HG02885 (cell line): ENCODE data around the gene LGR6.
"Not testable (repeated sequence)": the region's sequence is repeated elsewhere in the genome, so short reads cannot be mapped to it uniquely, and the experiment has no call there.

Source experiments
- ATAC-seq: cut with Tn5 transposase; IDR thresholded peaks from one replicate; pipeline ENCODE4 v1.9.1; 2021; ENCODE audit warnings: mild to moderate bottlenecking; ENCODE audit not compliant: unreplicated experiment, poor library complexity

Gene LGR6

DNA sequence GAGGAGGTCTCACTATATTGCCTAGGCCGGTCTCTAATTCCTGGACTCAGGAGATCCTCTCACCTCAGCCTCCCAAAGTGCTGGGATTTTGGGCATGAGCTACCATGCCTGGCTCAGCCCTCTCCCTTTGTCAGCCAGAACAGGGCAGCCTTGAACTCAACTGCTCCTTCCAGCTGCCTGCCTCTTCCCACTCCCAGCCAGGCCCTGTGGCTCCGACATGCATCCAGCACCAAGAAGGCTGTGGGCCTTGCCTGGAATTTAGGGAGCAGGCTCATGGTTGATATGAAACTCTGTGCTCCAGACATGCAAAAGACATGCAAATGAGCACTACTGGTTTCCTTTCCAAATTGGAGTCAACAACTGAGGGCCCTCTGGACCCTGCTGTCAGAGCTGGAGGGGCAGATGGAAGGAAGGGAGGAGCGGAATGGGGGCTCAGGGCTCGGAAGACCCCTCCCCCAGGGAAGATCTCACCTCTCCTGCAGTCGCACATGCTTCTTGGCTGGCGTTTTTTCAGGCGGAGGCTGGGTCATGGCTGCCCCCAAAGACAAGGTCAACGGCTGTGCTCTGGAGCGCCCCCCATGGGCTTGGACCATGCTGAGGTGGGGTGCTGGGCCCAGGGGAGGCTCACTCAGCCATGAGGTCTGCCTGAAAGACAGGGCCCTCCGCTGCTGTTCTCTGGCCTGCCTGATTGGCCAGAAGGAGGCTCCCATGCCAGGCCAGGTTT is 34.6 kb upstream of the LGR6 start:
- ATAC-seq: no peak

GRCh38 chr1:202159534-202160371 is 33.8 kb upstream of the LGR6 start:
- no peak for ATAC-seq

- peak; percentile 46 for ATAC-seq
Observed at GRCh38 chr1:202160377-202160940, 33.1 kb upstream of the LGR6 start, which contains the start of gene PTPN7. PTPN7 (minus strand) TSS chr1:202160602; CDS start chr1:202159402, 1,200 bp downstream.

GRCh38 chr1:202161151-202162046 is 32.2 kb upstream of the LGR6 start:
- ATAC-seq: no peak

DNA sequence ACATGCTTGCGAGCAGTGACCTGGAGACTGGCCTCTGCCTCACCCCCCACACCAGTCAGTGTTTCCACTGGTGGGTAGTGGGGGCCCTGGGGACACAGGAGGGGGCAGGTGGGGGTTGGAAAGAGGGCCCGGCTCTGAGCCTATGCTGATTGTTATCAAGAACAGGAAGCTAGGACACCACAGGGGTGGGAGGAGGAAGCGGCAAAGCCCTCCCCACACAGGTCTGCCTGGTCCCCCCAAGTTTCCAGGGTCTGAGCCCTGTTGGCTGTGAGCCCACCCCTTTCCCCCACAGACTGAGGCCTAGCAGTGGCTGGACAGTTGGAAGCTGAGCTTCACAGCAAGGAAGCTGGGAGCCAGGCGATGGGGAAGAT is 31.6 kb upstream of the LGR6 start:
- ATAC-seq: peak; percentile 38

DNA sequence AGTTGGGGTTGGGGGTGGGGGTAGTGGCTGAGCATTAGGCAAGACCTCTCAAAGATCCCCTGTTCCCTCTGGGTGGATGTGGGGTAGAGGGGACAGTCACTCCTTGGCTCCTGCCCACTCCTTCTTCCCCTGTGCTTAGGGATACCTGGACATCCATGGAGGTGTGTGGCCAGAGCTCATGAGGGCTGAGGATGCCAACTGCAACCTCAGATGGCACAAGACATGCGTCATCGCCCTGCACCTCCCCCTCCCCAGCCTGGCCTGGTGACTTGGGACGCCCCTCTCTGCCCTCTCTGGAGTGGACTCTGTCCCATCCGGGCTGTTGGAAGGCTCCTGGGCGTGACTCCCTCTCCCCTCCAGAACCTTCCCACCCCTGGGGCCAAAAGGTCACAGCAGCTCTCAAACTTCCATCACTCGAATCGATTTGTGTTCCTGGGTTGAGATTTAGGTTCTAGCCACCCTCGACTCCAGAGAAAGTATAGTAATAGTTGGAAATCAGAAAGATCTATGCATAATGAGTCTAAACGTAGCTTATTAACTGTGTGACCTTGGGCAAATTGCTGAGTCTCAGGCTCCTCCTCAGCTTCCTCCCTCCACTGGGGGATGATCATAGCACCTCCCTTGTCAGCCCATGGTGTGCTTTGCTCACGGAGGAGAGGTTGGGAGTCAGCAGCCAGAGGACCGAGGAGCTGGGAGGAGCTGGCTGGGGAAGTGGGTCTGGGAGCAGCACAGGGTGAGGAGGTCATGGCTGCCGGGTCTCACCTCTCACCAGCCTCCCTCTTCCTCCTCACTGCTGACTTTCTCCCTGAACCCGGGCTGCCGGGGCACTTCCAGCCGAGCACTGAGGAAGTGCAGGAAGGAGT is 30.9 kb upstream of the LGR6 start:
- ATAC-seq: no peak

DNA sequence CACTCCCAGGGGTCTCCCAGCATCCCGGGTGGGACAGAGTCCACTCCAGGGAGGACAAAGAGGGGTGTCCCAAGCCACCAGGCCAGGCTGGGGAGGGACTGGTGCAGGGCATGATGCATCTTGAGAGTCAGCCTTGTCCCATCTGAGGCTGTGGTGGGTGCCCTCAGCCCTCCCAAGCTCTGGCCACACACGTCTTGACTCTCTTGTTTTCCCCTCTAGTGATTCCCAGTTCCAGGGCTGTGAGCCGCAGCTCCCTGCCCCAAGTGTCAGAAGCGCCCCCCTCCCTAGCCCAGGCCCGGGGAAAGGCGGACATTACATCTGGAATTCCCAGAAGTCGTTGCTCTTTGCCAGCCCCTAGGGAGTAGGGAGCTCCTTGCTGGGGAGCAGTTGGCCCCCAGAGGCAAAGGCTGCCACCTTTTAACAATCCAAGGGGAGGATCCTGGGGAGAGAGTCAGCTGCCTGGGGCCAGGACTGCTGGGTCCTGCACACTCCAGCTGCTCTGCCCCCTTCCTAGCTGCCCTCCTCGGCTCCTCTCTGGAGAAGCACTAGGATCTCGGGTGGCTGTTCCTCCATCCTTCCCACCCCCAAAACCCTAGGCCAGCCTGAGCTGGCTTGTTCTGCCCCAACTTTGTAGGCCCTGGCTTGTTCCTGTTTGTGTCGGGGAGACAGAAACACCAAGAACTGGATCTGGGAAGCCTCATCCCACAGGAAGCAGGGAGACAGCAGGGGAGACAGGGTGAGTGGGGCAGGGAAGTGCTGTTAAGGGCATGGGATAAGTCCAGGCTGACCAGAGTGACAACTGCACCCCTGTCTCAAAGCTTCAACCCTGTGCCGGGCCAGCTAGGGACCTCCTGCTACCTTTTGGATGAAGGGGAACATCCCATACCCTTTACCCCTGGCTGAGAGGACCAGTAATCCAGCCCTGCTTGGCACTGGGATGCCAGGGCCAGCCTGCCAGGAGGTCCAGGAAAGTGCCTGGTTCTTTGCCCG is 30.0 kb upstream of the LGR6 start:
- ATAC-seq: no peak

DNA sequence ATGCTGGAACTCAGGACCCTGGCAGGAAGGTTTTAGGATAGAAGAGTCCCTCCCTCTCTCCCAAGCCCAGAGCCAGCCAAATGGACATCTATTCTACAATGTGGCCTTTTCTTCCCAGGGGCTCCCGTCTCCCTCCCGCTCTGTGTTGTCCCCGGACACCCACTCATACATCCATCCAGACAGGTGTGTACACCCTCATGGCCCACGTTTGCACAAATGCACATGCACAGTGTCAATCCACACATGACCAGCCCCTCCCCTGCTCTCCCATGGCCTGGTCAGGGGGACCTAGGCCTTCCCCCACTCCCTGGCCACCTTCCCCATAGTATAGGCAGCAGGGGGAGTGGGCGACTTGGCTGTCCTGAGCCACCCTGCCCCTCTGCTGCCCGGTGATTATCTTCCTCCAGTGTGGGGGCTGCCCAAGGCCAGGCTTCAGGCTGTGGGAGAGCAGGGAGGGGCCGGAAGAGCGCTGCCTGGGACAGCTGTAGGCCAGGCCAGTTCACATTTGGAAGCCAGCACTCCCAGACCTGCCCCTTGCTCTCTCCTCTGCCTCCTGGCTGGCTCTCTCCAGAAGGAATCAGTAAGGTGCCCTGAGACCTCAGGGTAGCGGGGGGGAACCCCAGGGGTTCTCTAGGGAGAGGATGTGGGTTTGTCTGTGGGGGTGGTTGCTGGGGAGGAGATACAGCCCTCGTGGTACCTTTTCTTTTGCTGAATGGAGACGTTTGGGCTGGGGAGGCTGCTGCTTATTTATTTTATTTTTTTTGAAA is 29.1 kb upstream of the LGR6 start:
- peak; percentile 59 for ATAC-seq

DNA sequence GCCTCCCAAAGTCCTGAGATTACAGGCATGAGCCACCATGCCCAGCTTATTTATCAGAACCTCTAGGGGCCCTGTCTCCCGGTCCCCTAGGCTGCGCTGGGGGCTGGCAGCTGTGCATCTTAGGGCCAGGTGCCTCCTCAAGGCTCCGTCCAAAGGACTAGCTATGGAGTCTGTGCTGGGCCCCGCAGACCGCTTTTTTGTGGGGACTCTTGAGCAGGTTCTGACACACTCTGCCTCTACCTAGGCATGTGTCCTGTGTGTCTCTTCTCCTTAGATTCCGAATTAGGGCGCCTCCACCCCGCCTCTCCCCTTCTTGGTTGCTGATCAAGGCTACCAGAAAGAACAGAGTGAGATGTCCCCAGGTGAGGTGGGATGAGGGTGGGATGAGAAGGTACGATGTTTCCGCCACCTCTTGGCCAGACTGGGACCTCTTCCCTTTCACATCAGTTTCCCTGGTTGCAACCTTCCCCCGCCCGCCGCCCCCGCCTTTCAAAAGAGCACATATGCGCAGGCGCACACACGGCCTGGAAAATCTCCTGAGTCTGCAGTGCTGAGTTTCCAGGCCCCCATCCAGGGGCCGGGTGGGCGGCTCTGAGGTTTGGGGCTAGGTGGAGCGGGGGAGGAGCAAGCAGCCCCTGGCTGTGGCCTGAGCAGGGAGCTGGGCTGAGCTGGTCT is 28.2 kb upstream of the LGR6 start:
- no peak for ATAC-seq

- no peak for ATAC-seq
Observed at GRCh38 chr1:202165942-202166843, 27.4 kb upstream of the LGR6 start.

DNA sequence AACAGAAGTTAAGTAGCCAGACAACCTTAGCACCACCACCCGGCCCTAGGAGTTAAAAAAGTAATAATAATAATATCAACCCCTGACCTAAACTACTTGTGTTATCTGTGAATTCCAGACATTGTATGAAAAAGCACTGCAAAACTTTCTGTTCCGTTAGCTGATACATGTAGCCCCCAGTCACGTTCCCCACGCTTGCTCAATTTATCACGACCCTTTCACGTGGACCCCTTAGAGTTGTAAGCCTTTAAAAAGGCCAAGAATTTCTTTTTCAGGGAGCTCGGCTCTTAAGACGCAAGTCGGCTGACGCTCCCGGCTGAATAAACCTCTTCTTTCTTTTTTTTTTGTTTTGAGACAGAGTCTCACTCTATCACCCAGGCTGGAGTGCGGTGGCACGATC is 26.5 kb upstream of the LGR6 start:
- ATAC-seq: not testable (repeated sequence)

DNA sequence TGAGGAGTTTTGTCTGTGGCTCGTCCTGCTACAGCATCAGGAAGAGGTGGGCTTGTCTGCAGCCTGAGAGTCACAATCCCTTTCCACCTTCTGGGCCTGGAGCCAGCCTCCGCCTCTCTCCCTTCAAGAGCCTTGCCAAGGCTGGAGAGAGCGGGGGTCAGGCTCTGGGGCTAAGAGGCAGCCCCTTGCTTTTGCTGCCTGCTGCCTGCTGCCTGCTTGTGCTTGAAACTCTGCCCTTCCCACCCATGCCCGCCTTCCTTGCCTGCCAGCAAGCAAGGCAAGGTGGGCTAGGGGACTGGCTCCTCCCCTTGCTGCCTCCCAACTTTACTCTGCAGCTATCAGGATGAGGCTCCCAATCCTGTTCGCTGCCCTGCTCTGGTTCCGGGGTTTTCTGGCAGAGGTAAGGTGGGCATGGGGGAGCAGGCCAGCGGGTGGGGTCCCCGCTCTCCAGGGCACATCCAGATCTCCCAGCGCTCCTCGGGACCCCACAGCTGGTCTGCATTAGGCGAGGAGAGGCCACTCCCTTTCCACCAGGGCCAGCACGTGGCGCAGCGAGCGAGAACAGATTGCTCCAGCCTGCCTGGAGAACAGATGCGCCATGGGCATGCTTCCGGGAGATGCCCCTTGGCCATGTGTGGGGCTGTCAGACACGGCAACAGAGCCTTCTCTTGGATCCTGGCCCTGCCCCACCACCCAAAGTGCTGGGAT is 25.7 kb upstream of the LGR6 start:
- no peak for ATAC-seq

DNA sequence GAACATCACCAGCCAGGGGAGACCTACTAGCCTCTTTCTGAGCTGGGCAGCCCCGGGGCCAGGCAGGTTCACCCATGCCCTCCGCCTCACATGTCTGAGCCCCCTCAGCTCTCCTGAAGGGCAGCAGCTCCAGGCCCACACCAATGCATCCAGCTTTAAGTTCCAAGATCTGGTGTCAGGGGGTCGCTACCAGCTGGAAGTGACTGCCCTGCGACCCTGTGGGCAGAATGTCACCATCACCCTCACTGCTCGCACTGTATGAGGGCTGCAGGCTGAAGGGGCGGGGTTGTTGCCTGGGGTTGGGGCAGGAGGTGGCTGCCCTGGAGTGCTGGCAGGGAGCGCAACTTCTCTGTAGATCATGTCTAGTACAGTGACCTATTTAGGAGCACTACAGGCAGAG is 24.7 kb upstream of the LGR6 start:
- ATAC-seq: no peak

DNA sequence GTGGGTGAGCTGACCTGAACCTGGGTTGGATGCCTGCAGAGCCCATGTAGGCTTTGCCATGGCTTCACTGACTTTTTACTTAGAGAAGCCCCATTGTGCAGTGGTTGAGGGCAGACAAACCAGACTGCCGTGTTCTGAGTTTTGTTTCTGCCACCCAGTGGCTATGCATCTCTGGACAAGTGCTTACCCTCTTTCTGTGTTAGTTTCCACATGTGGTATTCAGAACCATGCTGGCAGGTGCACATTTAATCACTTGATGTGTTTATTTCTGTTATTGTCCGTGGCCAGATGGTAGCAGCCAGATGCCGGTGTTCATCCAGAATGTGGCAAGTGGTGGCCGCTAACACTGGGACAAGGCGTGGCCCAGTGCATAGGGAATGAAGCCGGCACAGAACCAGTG is 22.9 kb upstream of the LGR6 start:
- no peak for ATAC-seq

DNA sequence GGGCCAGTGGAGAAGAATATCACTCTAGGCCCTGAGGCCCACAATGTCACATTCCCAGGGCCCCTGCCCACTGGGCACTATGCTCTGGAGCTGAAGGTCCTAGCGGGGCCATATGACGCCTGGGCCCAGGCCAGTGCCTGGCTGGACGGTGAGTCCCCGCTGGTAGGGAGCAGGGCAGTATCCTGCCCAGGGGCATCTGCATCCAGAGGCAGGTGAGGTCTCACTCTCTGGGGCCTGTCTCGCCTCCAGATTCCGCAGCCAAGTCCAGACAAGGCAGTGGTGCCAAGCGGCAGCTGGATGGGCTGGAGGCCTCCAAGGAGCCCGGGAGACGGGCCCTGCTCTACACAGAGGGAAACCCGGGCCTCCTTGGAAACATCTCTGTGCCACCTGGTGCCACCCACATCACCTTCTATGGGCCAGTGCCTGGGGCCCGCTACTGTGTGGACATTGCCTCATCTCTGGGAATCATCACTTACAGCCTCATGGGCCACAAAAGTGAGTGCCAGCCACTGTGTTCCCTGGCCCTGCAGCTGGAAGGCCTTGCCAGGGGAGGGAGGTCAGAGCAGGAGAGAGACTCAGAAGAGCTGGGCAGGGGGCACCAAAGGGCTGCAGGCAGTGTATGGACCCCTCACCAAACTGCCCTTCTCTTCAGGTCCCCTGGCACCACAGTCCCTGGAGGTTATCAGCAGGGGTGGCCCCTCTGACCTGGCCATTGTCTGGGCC is 22.1 kb upstream of the LGR6 start:
- ATAC-seq: no peak
